NCI-H1694 treated with DMSO at 0.1 percent for 48 hours (cell line): ENCODE data around the gene MGMT.

Source experiments
- DNase-seq: peaks from one replicate; lab custom pipeline; 2025; lab: John Stamatoyannopoulos, UW

Gene MGMT

GRCh38 chr10:129655007-129655678, 188.1 kb downstream of the MGMT start:
- DNase-seq = no peak

- no peak for DNase-seq
These were observed 188.6 kb downstream of the MGMT start for GRCh38 chr10:129655679-129656031.

GRCh38 chr10:129656642-129657041, 189.6 kb downstream of the MGMT start:
- DNase-seq = no peak

- no peak for DNase-seq
These were observed 190.4 kb downstream of the MGMT start for GRCh38 chr10:129657297-129658017.

GRCh38 chr10:129658376-129659072, 191.5 kb downstream of the MGMT start:
- no peak for DNase-seq

- no peak for DNase-seq
These were observed 192.6 kb downstream of the MGMT start for GRCh38 chr10:129659508-129660268.

GRCh38 chr10:129660569-129660968, 193.5 kb downstream of the MGMT start:
- DNase-seq = no peak

GRCh38 chr10:129662426-129662825, 195.4 kb downstream of the MGMT start:
- no peak for DNase-seq

- no peak for DNase-seq
These were observed 203.1 kb downstream of the MGMT start for GRCh38 chr10:129670124-129670523.

GRCh38 chr10:129673292-129673691, 206.3 kb downstream of the MGMT start:
- DNase-seq = no peak

- DNase-seq = no peak
These were observed 208.2 kb downstream of the MGMT start for GRCh38 chr10:129675027-129675769.

- no peak for DNase-seq
These were observed 209.0 kb downstream of the MGMT start for GRCh38 chr10:129676014-129676413.

GRCh38 chr10:129677377-129677927, 210.4 kb downstream of the MGMT start:
- DNase-seq = no peak

GRCh38 chr10:129678186-129678585, 211.1 kb downstream of the MGMT start:
- no peak for DNase-seq

- no peak for DNase-seq
These were observed 212.2 kb downstream of the MGMT start for GRCh38 chr10:129679207-129679606.

- no peak for DNase-seq
These were observed 213.8 kb downstream of the MGMT start for GRCh38 chr10:129680661-129681344.

- no peak for DNase-seq
These were observed 214.8 kb downstream of the MGMT start for GRCh38 chr10:129681856-129682255.

- no peak for DNase-seq
These were observed 216.5 kb downstream of the MGMT start for GRCh38 chr10:129683519-129683918.

GRCh38 chr10:129683920-129684319, 216.9 kb downstream of the MGMT start:
- DNase-seq = no peak

GRCh38 chr10:129685271-129685670, 218.2 kb downstream of the MGMT start:
- no peak for DNase-seq

- DNase-seq = no peak
These were observed 222.6 kb downstream of the MGMT start for GRCh38 chr10:129689671-129690071.
